GM12801 (cell line): ENCODE results near the gene CADM1.

Experiments
- CTCF ChIP-seq: IDR thresholded peaks from one replicate; pipeline ENCODE4 v1.5.1; 2011; ENCODE audit warnings: control low read depth; ENCODE audit not compliant: insufficient read length; ENCODE audit errors: extremely low read depth

Gene CADM1

GRCh38 chr11:115247361-115247760 is 256.9 kb downstream of the CADM1 start:
- no peak for TF ChIP-seq CTCF

GRCh38 chr11:115244758-115245157 is 259.5 kb downstream of the CADM1 start:
- no peak for TF ChIP-seq CTCF

- no peak for TF ChIP-seq CTCF
These were observed 259.9 kb downstream of the CADM1 start for GRCh38 chr11:115244296-115244695.

GRCh38 chr11:115242982-115243381 is 261.2 kb downstream of the CADM1 start:
- TF ChIP-seq CTCF: no peak

GRCh38 chr11:115241899-115242298 is 262.3 kb downstream of the CADM1 start:
- TF ChIP-seq CTCF: no peak

- TF ChIP-seq CTCF: no peak
These were observed 265.4 kb downstream of the CADM1 start for GRCh38 chr11:115238791-115239190.

GRCh38 chr11:115238086-115238485 is 266.1 kb downstream of the CADM1 start:
- no peak for TF ChIP-seq CTCF

- TF ChIP-seq CTCF: no peak
These were observed 266.6 kb downstream of the CADM1 start for GRCh38 chr11:115237578-115237977.
